DMS 273 (cell line): ENCODE measurements around the gene KRTAP5-3.
"Not testable (repeated sequence)": the region's sequence is repeated elsewhere in the genome, so short reads cannot be mapped to it uniquely, and the experiment has no call there.

ENCODE experiments used
- DNase-seq: peaks from one replicate; lab custom pipeline; 2025; ENCODE audit not compliant: unreplicated experiment; lab: John Stamatoyannopoulos, UW

The KRTAP5-3 gene

GRCh38 chr11:1608363-1608762 is at the start of gene KRTAP5-3:
KRTAP5-3 (minus strand) TSS chr11:1608463; CDS start chr11:1608385, 78 bp downstream.
- DNase-seq = no peak

- DNase-seq = no peak
Observed at GRCh38 chr11:1656670-1657069, 48.4 kb upstream of the KRTAP5-3 start.

- DNase-seq = no peak
Observed at GRCh38 chr11:1656061-1656441, 47.8 kb upstream of the KRTAP5-3 start.

- no peak for DNase-seq
Observed at GRCh38 chr11:1655168-1656060, 47.2 kb upstream of the KRTAP5-3 start.

- DNase-seq = no peak
Observed at GRCh38 chr11:1654388-1655167, 46.3 kb upstream of the KRTAP5-3 start.

GRCh38 chr11:1653541-1654387 is 45.5 kb upstream of the KRTAP5-3 start:
- DNase-seq = no peak

- peak; percentile 71 for DNase-seq
Observed at GRCh38 chr11:1652771-1653540, 44.7 kb upstream of the KRTAP5-3 start.

- DNase-seq = no peak
Observed at GRCh38 chr11:1652442-1652770, 44.1 kb upstream of the KRTAP5-3 start.

- DNase-seq = no peak
Observed at GRCh38 chr11:1652026-1652425, 43.8 kb upstream of the KRTAP5-3 start.

- no peak for DNase-seq
Observed at GRCh38 chr11:1651411-1651980, 43.2 kb upstream of the KRTAP5-3 start.

- DNase-seq = no peak
Observed at GRCh38 chr11:1650918-1651262, 42.6 kb upstream of the KRTAP5-3 start.

- no peak for DNase-seq
Observed at GRCh38 chr11:1650034-1650917, 42.0 kb upstream of the KRTAP5-3 start.

GRCh38 chr11:1648653-1649420 is 40.6 kb upstream of the KRTAP5-3 start:
- no peak for DNase-seq

- DNase-seq = no peak
Observed at GRCh38 chr11:1647901-1648652, 39.8 kb upstream of the KRTAP5-3 start.

- not testable (repeated sequence) for DNase-seq
Observed at GRCh38 chr11:1646540-1646939, 38.3 kb upstream of the KRTAP5-3 start.

- DNase-seq = no peak
Observed at GRCh38 chr11:1645357-1645821, 37.1 kb upstream of the KRTAP5-3 start.

- no peak for DNase-seq
Observed at GRCh38 chr11:1644601-1645356, 36.5 kb upstream of the KRTAP5-3 start.
